HEK293 (cell line): ENCODE data around the gene CIRBP.

Experiments used
- CTCF ChIA-PET: fragments of 350-600 bp; formaldehyde crosslinking; extraction: SDS; loops from one replicate; lab custom pipeline; 2021; ENCODE audit warnings: antibody characterized with exemption; lab: Yijun Ruan, JAX
- POLR2A ChIA-PET: fragments of 300-600 bp; formaldehyde crosslinking; extraction: SDS; loops from one replicate; lab custom pipeline; 2020; ENCODE audit warnings: antibody characterized with exemption, inconsistent platforms; lab: Yijun Ruan, JAX
- H3K27ac ChIP-seq: fragments of 200-500 bp; sonication (Bioruptor generic); 2 replicates; pipeline ENCODE4 v1.5.1; 2014; ENCODE audit warnings: low read depth, low read length, control low read depth, inconsistent platforms; ENCODE audit errors: extremely low read depth
- H3K36me3 ChIP-seq, 2 experiments: fragments of 200-500 bp in 1 of 2; sonication (Bioruptor generic) in 1 of 2; 1 replicate in 1 of 2; 2 replicates in 1 of 2; pipeline ENCODE4 v1.5.1; 2014 to 2017; ENCODE audit warnings: inconsistent platforms in 2 of 2, low read length in 2 of 2; ENCODE audit not compliant: control insufficient read depth in 2 of 2, insufficient read depth in 1 of 2
- H3K4me1 ChIP-seq: fragments of 200-500 bp; sonication (Bioruptor generic); 2 replicates; pipeline ENCODE4 v1.5.1; 2014; ENCODE audit warnings: mild to moderate bottlenecking, low read length, inconsistent platforms; ENCODE audit not compliant: control insufficient read depth, insufficient read depth
- H3K4me3 ChIP-seq: 2 replicates; pipeline ENCODE4 v1.5.1; 2011; ENCODE audit warnings: low read depth, mild to moderate bottlenecking, control low read depth, low read length, moderate library complexity
- H3K9me3 ChIP-seq: fragments of 200-500 bp; sonication (Bioruptor generic); 2 replicates; pipeline ENCODE4 v1.5.1; 2014; ENCODE audit warnings: low read depth, low read length, inconsistent platforms; ENCODE audit not compliant: control insufficient read depth, insufficient read depth
- BCL11A ChIP-seq: fragments of 450-650 bp; formaldehyde crosslinking; IDR thresholded peaks from 2 replicates; pipeline ENCODE4 v1.5.1; 2016; ENCODE audit warnings: low read depth, missing biosample characterization, missing genetic modification characterization
- BCL6B ChIP-seq: fragments of 450-650 bp; formaldehyde crosslinking; IDR thresholded peaks from 2 replicates; pipeline ENCODE4 v1.5.1; 2017; ENCODE audit warnings: missing biosample characterization, missing genetic modification characterization
- CTCF ChIP-seq: fragments of 450-650 bp; formaldehyde crosslinking; IDR thresholded peaks from 2 replicates; pipeline ENCODE4 v1.5.1; 2016; ENCODE audit warnings: missing biosample characterization, missing genetic modification characterization
- GLIS1 ChIP-seq: fragments of 450-650 bp; formaldehyde crosslinking; IDR thresholded peaks from 2 replicates; pipeline ENCODE4 v1.5.1; 2016; ENCODE audit warnings: missing biosample characterization, missing genetic modification characterization
- GLIS2 ChIP-seq: fragments of 450-650 bp; formaldehyde crosslinking; IDR thresholded peaks from 2 replicates; pipeline ENCODE4 v1.5.1; 2016; ENCODE audit warnings: missing biosample characterization, missing genetic modification characterization
- HIC1 ChIP-seq: fragments of 450-650 bp; formaldehyde crosslinking; IDR thresholded peaks from 2 replicates; pipeline ENCODE4 v1.5.1; 2016; ENCODE audit warnings: missing biosample characterization, missing genetic modification characterization
- KLF1 ChIP-seq: fragments of 450-650 bp; formaldehyde crosslinking; IDR thresholded peaks from 2 replicates; pipeline ENCODE4 v1.5.1; 2016; ENCODE audit warnings: missing biosample characterization, missing genetic modification characterization
- KLF17 ChIP-seq: fragments of 450-650 bp; formaldehyde crosslinking; IDR thresholded peaks from 2 replicates; pipeline ENCODE4 v1.5.1; 2016; ENCODE audit warnings: missing biosample characterization, missing genetic modification characterization
- SCRT2 ChIP-seq: fragments of 450-650 bp; formaldehyde crosslinking; IDR thresholded peaks from 2 replicates; pipeline ENCODE4 v1.5.1; 2016; ENCODE audit warnings: missing biosample characterization, missing genetic modification characterization
- ZBTB17 ChIP-seq: fragments of 450-650 bp; formaldehyde crosslinking; IDR thresholded peaks from 2 replicates; pipeline ENCODE4 v1.5.1; 2016; ENCODE audit warnings: missing biosample characterization, missing genetic modification characterization
- ZBTB6 ChIP-seq: fragments of 450-650 bp; formaldehyde crosslinking; IDR thresholded peaks from 2 replicates; pipeline ENCODE4 v1.5.1; 2017; ENCODE audit warnings: missing biosample characterization, missing genetic modification characterization
- ZBTB8A ChIP-seq: fragments of 450-650 bp; formaldehyde crosslinking; IDR thresholded peaks from 2 replicates; pipeline ENCODE4 v1.5.1; 2016; ENCODE audit warnings: missing biosample characterization, missing genetic modification characterization
- ZEB2 ChIP-seq: fragments of 450-650 bp; formaldehyde crosslinking; IDR thresholded peaks from 2 replicates; pipeline ENCODE4 v1.5.1; 2016; ENCODE audit warnings: missing biosample characterization, missing genetic modification characterization
- ZIC2 ChIP-seq: fragments of 450-650 bp; formaldehyde crosslinking; IDR thresholded peaks from 2 replicates; pipeline ENCODE4 v1.5.1; 2016; ENCODE audit warnings: missing biosample characterization, missing genetic modification characterization
- ZNF10 ChIP-seq: fragments of 450-650 bp; formaldehyde crosslinking; IDR thresholded peaks from 2 replicates; pipeline ENCODE4 v1.5.1; 2017; ENCODE audit warnings: missing biosample characterization, missing genetic modification characterization
- ZNF133 ChIP-seq: fragments of 450-650 bp; formaldehyde crosslinking; IDR thresholded peaks from 2 replicates; pipeline ENCODE4 v1.5.1; 2016; ENCODE audit warnings: missing biosample characterization, missing genetic modification characterization
- ZNF148 ChIP-seq: fragments of 450-650 bp; formaldehyde crosslinking; IDR thresholded peaks from 2 replicates; pipeline ENCODE4 v1.5.0; 2017; ENCODE audit warnings: missing biosample characterization, missing genetic modification characterization, borderline replicate concordance
- ZNF248 ChIP-seq: fragments of 450-650 bp; formaldehyde crosslinking; IDR thresholded peaks from 2 replicates; pipeline ENCODE4 v1.5.1; 2017; ENCODE audit warnings: missing biosample characterization, missing genetic modification characterization
- ZNF433 ChIP-seq: fragments of 450-650 bp; formaldehyde crosslinking; IDR thresholded peaks from 2 replicates; pipeline ENCODE4 v1.5.1; 2016; ENCODE audit warnings: missing biosample characterization, missing genetic modification characterization, low read depth
- ZNF560 ChIP-seq: fragments of 450-650 bp; formaldehyde crosslinking; IDR thresholded peaks from 2 replicates; pipeline ENCODE4 v1.5.1; 2017; ENCODE audit warnings: missing biosample characterization, missing genetic modification characterization, borderline replicate concordance
- ZNF561 ChIP-seq: fragments of 450-650 bp; IDR thresholded peaks from 2 replicates; pipeline ENCODE4 v1.5.1; 2018; ENCODE audit warnings: missing biosample characterization, missing genetic modification characterization, borderline replicate concordance
- ZNF596 ChIP-seq: fragments of 450-650 bp; IDR thresholded peaks from 2 replicates; pipeline ENCODE4 v1.5.0; 2018; ENCODE audit warnings: missing biosample characterization, mild to moderate bottlenecking, missing genetic modification characterization, moderate library complexity
- ZNF621 ChIP-seq: fragments of 450-650 bp; formaldehyde crosslinking; IDR thresholded peaks from 2 replicates; pipeline ENCODE4 v1.5.1; 2017; ENCODE audit warnings: missing biosample characterization, missing genetic modification characterization
- ZSCAN30 ChIP-seq: fragments of 450-650 bp; IDR thresholded peaks from 2 replicates; pipeline ENCODE4 v1.5.1; 2018; ENCODE audit warnings: missing biosample characterization, mild to moderate bottlenecking, missing genetic modification characterization, moderate library complexity

The CIRBP gene

GRCh38 chr19:1230783-1231489 lies 38.2 kb upstream of the CIRBP start (continued):
- no peak for TF ChIP-seq ZSCAN30 (tag by site-specific recombination)
- TF ChIP-seq ZNF561 (tag by site-specific recombination): no peak
- no peak for TF ChIP-seq ZNF10
- no peak for TF ChIP-seq KLF17 (tag by site-specific recombination)
- TF ChIP-seq KLF1 (tag by site-specific recombination): peak; percentile 41
- TF ChIP-seq GLIS1 (tag by site-specific recombination): peak; percentile 43

- no peaks in the 10 kb centered on the region for H3K9me3 ChIP-seq
- ChIA-PET CTCF (interaction anchor here (0.9 to 2.2 kb wide), 2 partner anchors 10 to 14 kb away, joined by 3 to 6 read pairs; no protein-coding TSS in a partner anchor), POLR2A (interaction anchor here (0.9 kb wide), 1 partner anchor 127 kb away, joined by 3 read pairs; no protein-coding TSS in a partner anchor)
- no peak overlapping the region for H3K4me3 ChIP-seq
- H3K27ac ChIP-seq: peak overlapping the region; percentile 28; the same call in 1 of the 2 replicates
- H3K4me1 ChIP-seq: no peaks in the 10 kb centered on the region; the same call in 1 of the 2 replicates
- H3K36me3 ChIP-seq: peaks cover 0 to 52% of the 10 kb centered on the region in 2 experiments; a peak in 1 of 3 replicates
- TF ChIP-seq ZNF133 (tag by site-specific recombination) (no peak), BCL6B (tag by site-specific recombination) (no peak), ZNF560 (tag by site-specific recombination) (no peak), ZEB2 (tag by site-specific recombination) (0 out of 2 replicates have a peak, but pooled peaks have one; percentile 27), CTCF (no peak), ZNF248 (tag by site-specific recombination) (no peak), ZSCAN30 (tag by site-specific recombination) (no peak), ZNF433 (tag by site-specific recombination) (no peak), BCL11A (tag by site-specific recombination) (peak; percentile 30; the same call in 1 of the 2 replicates), ZNF10 (no peak), ZNF596 (no peak), ZIC2 (tag by site-specific recombination) (peak; percentile 54), ZBTB17 (tag by site-specific recombination) (peak; percentile 72), ZBTB8A (tag by site-specific recombination) (peak; percentile 78), SCRT2 (peak; percentile 57), GLIS1 (tag by site-specific recombination) (peak; percentile 84), ZNF148 (tag by site-specific recombination) (no peak), ZBTB6 (no peak), GLIS2 (peak; percentile 80), ZNF621 (tag by site-specific recombination) (no peak), HIC1 (tag by site-specific recombination) (peak; percentile 83)
Observed at GRCh38 chr19:1231729-1232637, 37.1 kb upstream of the CIRBP start.
